Measurements from ENCODE around the gene STIP1.

DNA sequence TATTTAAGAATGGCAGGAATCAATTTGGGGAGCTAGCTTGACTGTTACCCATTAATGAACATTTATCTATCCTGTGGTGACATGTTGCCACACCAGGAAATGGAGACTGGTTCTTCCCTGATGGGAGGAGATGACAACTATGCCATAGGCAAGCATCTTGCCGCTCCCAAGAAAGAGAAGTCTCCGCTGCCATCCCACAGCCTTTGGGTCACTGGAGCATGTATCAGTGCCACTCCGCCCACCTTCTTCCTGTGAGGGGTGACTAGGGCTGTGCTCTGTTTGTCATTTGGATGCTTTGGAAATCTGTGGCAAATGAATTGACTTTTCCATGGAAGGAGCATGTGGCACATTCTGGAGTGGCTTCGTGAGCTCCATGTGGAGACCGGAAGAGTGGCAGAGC is 6.5 kb downstream of the STIP1 start:
- TF ChIP-seq POLR2A (IDR thresholded peaks at IDR 0.05) = no peak
- TF ChIP-seq CTCF (IDR thresholded peaks at IDR 0.05 in 4 of 5, conservative IDR thresholded peaks at IDR 0.05 in 1 of 5) = no peak
